HEK293 (cell line): ENCODE data around the gene PEX26.

ENCODE experiments used
- CTCF ChIA-PET: fragments of 350-600 bp; formaldehyde crosslinking; extraction: SDS; loops from one replicate; lab custom pipeline; 2021; ENCODE audit warnings: antibody characterized with exemption; lab: Yijun Ruan, JAX
- POLR2A ChIA-PET: fragments of 300-600 bp; formaldehyde crosslinking; extraction: SDS; loops from one replicate; lab custom pipeline; 2020; ENCODE audit warnings: antibody characterized with exemption, inconsistent platforms; lab: Yijun Ruan, JAX
- H3K27ac ChIP-seq: fragments of 200-500 bp; sonication (Bioruptor generic); 2 replicates; pipeline ENCODE4 v1.5.1; 2014; ENCODE audit warnings: low read depth, low read length, control low read depth, inconsistent platforms; ENCODE audit errors: extremely low read depth
- H3K36me3 ChIP-seq, 2 experiments: fragments of 200-500 bp in 1 of 2; sonication (Bioruptor generic) in 1 of 2; 1 replicate in 1 of 2; 2 replicates in 1 of 2; pipeline ENCODE4 v1.5.1; 2014 to 2017; ENCODE audit warnings: inconsistent platforms in 2 of 2, low read length in 2 of 2; ENCODE audit not compliant: control insufficient read depth in 2 of 2, insufficient read depth in 1 of 2
- H3K4me1 ChIP-seq: fragments of 200-500 bp; sonication (Bioruptor generic); 2 replicates; pipeline ENCODE4 v1.5.1; 2014; ENCODE audit warnings: mild to moderate bottlenecking, low read length, inconsistent platforms; ENCODE audit not compliant: control insufficient read depth, insufficient read depth
- H3K4me3 ChIP-seq: 2 replicates; pipeline ENCODE4 v1.5.1; 2011; ENCODE audit warnings: low read depth, mild to moderate bottlenecking, control low read depth, low read length, moderate library complexity
- H3K9me3 ChIP-seq: fragments of 200-500 bp; sonication (Bioruptor generic); 2 replicates; pipeline ENCODE4 v1.5.1; 2014; ENCODE audit warnings: low read depth, low read length, inconsistent platforms; ENCODE audit not compliant: control insufficient read depth, insufficient read depth
- GLI4 ChIP-seq: fragments of 450-650 bp; formaldehyde crosslinking; IDR thresholded peaks from 2 replicates; pipeline ENCODE4 v1.5.1; 2016; ENCODE audit warnings: missing biosample characterization, missing genetic modification characterization
- GLIS1 ChIP-seq: fragments of 450-650 bp; formaldehyde crosslinking; IDR thresholded peaks from 2 replicates; pipeline ENCODE4 v1.5.1; 2016; ENCODE audit warnings: missing biosample characterization, missing genetic modification characterization
- HIC1 ChIP-seq: fragments of 450-650 bp; formaldehyde crosslinking; IDR thresholded peaks from 2 replicates; pipeline ENCODE4 v1.5.1; 2016; ENCODE audit warnings: missing biosample characterization, missing genetic modification characterization
- PRDM10 ChIP-seq: fragments of 450-650 bp; formaldehyde crosslinking; IDR thresholded peaks from 2 replicates; pipeline ENCODE4 v1.5.1; 2016; ENCODE audit warnings: missing biosample characterization, missing genetic modification characterization
- REST ChIP-seq: fragments of 450-650 bp; formaldehyde crosslinking; IDR thresholded peaks from 2 replicates; pipeline ENCODE4 v1.5.1; 2016; ENCODE audit warnings: missing biosample characterization, missing genetic modification characterization
- ZBTB1 ChIP-seq: fragments of 450-650 bp; formaldehyde crosslinking; IDR thresholded peaks from 2 replicates; pipeline ENCODE4 v1.5.1; 2016; ENCODE audit warnings: missing biosample characterization, missing genetic modification characterization
- ZBTB6 ChIP-seq: fragments of 450-650 bp; formaldehyde crosslinking; IDR thresholded peaks from 2 replicates; pipeline ENCODE4 v1.5.1; 2017; ENCODE audit warnings: missing biosample characterization, missing genetic modification characterization
- ZNF157 ChIP-seq: fragments of 450-650 bp; formaldehyde crosslinking; IDR thresholded peaks from 2 replicates; pipeline ENCODE4 v1.5.1; 2016; ENCODE audit warnings: missing biosample characterization, missing genetic modification characterization
- ZNF248 ChIP-seq: fragments of 450-650 bp; formaldehyde crosslinking; IDR thresholded peaks from 2 replicates; pipeline ENCODE4 v1.5.1; 2017; ENCODE audit warnings: missing biosample characterization, missing genetic modification characterization
- ZNF350 ChIP-seq: fragments of 450-650 bp; formaldehyde crosslinking; IDR thresholded peaks from 2 replicates; pipeline ENCODE4 v1.5.0; 2017; ENCODE audit warnings: missing biosample characterization, mild to moderate bottlenecking, missing genetic modification characterization
- ZNF362 ChIP-seq: fragments of 450-650 bp; formaldehyde crosslinking; IDR thresholded peaks from 2 replicates; pipeline ENCODE4 v1.5.1; 2016; ENCODE audit warnings: missing biosample characterization, missing genetic modification characterization
- ZNF501 ChIP-seq: fragments of 450-650 bp; formaldehyde crosslinking; IDR thresholded peaks from 2 replicates; pipeline ENCODE4 v1.5.1; 2016; ENCODE audit warnings: missing biosample characterization, missing genetic modification characterization
- ZNF521 ChIP-seq: fragments of 450-650 bp; formaldehyde crosslinking; IDR thresholded peaks from 2 replicates; pipeline ENCODE4 v1.5.1; 2017; ENCODE audit warnings: missing biosample characterization, mild to moderate bottlenecking, missing genetic modification characterization
- ZNF664 ChIP-seq: fragments of 450-650 bp; formaldehyde crosslinking; IDR thresholded peaks from 2 replicates; pipeline ENCODE4 v1.5.1; 2016; ENCODE audit warnings: missing biosample characterization, missing genetic modification characterization
- ZNF777 ChIP-seq: fragments of 450-650 bp; formaldehyde crosslinking; IDR thresholded peaks from 2 replicates; pipeline ENCODE4 v1.5.1; 2017; ENCODE audit warnings: missing biosample characterization, missing genetic modification characterization, borderline replicate concordance

The PEX26 gene

GRCh38 chr22:18146389-18146753, 68.6 kb downstream of the PEX26 start (continued):
- no peak for TF ChIP-seq HIC1 (tag by site-specific recombination)
- no peak for TF ChIP-seq ZNF350 (tag by site-specific recombination)
- TF ChIP-seq ZNF501 (tag by site-specific recombination): no peak
- TF ChIP-seq ZBTB6 (tag by site-specific recombination): no peak
- TF ChIP-seq ZNF777 (tag by site-specific recombination): no peak

- Histone ChIP-seq H3K36me3 (no peaks in the 10 kb centered on the region), H3K9me3 (no peaks in the 10 kb centered on the region)
- TF ChIP-seq ZBTB1 (tag by site-specific recombination) (no peak), ZNF362 (tag by site-specific recombination) (no peak), ZNF157 (tag by site-specific recombination) (no peak), REST (tag by site-specific recombination) (no peak), ZNF521 (tag by site-specific recombination) (no peak), GLI4 (tag by site-specific recombination) (no peak), GLIS1 (tag by site-specific recombination) (no peak), PRDM10 (no peak), ZNF664 (tag by site-specific recombination) (no peak), ZNF248 (no peak)
- TF ChIP-seq, all 188 proteins: peak for 0
- POLR2A ChIA-PET: interaction anchor here (0.7 kb wide), 1 partner anchor 9 kb away, joined by 4 read pairs; no protein-coding TSS in a partner anchor
- Histone ChIP-seq H3K27ac (no peak overlapping the region), H3K4me3 (no peak overlapping the region), H3K4me1 (no peaks in the 10 kb centered on the region; the same call in 1 of the 2 replicates)
- CTCF ChIA-PET: no interaction called here
These were observed 70.0 kb downstream of the PEX26 start for GRCh38 chr22:18147791-18148190.
